ENCODE measurements around the gene LPP. TPM values are rescaled to one million over a fixed set of nuclear protein-coding genes. Genes with fewer than 3 reads are reported as not detected.
A peak's percentile ranks its signal among the peaks of the same experiment; 100 is the strongest.

Gene LPP
- total RNA-seq, 3 donors from 2014 or later (not counting 1 experiment from before 2014, with no cell fraction given): 137 to 163 (median 149) TPM

DNA sequence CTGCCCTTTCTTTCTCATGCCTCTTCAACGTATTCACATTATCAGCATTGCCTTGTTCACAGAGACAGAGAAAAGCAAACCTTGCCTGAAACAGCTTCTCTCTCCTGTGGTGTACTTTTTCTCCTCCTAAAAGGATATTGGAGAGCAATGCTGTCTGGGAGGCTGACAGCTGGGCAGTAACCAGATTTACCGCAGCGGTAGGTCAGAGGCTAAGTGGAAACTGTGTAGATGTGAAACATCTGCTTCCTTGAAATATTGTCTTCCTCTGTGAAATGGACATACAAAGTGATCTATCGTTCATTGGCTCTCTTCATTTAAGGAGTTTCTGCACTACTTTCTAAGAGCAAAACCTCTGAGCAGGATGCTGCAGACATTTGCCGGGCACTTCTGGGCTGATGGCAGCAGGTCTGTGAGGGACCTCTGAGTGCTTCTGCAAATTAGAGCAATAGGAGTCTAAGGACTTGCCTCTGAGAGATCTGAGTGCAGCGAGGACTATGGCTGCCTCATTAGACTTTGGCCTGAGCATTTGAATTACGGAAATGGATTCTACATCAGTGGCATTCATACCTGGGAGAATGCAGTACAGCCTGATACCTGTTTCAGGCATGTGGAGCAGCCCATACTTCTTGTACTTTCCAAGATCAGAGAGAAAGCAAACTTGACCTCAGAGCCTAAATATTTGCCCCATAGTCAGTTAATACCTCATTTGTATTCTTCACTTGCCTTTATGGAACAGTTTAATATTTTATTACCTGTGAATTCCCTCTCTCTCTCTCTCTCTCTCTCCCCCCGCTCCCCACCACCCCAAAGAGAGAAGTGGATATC, 757.3 kb downstream of the LPP start:
- no peaks in the 10 kb centered on the region for H3K9me3 Mint-ChIP-seq
- WGBS (ENCODE audit: insufficient coverage): 93% methylated on average over 7 of the region's 8 CpGs
- no peak overlapping the region for H3K4me3 ChIP-seq (ENCODE audit: low read length)
- no peak overlapping the region for H3K4me3 Mint-ChIP-seq
- ATAC-seq (no peak), DNase-seq (no peak)
- H3K27me3 ChIP-seq (ENCODE audit: control insufficient read depth, insufficient read depth, low read length): no peaks in the 10 kb centered on the region
- peaks cover 21% of the 10 kb centered on the region in 2 donors for H3K4me1 Mint-ChIP-seq
- no peaks in the 10 kb centered on the region for H3K36me3 Mint-ChIP-seq
- intact Hi-C loops (cut with micrococcal nuclease): no loop called here
- H3K27ac ChIP-seq (ENCODE audit: low read length): no peak overlapping the region
- no peak overlapping the region for H3K27ac Mint-ChIP-seq
- H3K4me1 ChIP-seq (ENCODE audit: control insufficient read depth, insufficient read depth, low read length): peaks cover 1% of the 10 kb centered on the region
- no peaks in the 10 kb centered on the region for H3K9me3 ChIP-seq (ENCODE audit: control insufficient read depth, insufficient read depth, low read length)
- no peaks in the 10 kb centered on the region for H3K36me3 ChIP-seq (ENCODE audit: control insufficient read depth, insufficient read depth, low read length)
- TF ChIP-seq, protein P1, sequence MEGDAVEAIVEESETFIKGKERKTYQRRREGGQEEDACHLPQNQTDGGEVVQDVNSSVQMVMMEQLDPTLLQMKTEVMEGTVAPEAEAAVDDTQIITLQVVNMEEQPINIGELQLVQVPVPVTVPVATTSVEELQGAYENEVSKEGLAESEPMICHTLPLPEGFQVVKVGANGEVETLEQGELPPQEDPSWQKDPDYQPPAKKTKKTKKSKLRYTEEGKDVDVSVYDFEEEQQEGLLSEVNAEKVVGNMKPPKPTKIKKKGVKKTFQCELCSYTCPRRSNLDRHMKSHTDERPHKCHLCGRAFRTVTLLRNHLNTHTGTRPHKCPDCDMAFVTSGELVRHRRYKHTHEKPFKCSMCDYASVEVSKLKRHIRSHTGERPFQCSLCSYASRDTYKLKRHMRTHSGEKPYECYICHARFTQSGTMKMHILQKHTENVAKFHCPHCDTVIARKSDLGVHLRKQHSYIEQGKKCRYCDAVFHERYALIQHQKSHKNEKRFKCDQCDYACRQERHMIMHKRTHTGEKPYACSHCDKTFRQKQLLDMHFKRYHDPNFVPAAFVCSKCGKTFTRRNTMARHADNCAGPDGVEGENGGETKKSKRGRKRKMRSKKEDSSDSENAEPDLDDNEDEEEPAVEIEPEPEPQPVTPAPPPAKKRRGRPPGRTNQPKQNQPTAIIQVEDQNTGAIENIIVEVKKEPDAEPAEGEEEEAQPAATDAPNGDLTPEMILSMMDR (IDR thresholded peaks at IDR 0.05): no peak
- H3K27me3 Mint-ChIP-seq (ENCODE audit: low read depth in 2 of 2): no peaks in the 10 kb centered on the region

DNA sequence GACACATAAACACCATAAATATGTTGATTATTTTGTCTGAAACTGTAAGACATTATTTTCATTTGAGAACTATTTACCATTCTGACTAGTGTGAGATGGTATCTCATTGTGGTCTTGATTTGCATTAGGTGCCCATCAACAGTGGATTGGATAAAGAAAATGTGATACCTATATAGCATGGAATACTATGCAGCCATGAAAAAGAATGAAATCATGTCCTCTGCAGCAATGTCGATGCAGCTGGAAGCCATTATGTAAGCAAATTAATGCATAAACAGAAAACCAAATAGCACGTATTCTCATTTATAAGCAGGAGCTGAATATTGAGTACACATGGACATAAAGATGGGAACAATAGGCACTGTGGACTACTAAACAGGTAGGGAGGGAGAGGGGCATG, 759.1 kb downstream of the LPP start:
- Mint-ChIP-seq H3K36me3 (no peaks in the 10 kb centered on the region), H3K27me3 (ENCODE audit: low read depth in 2 of 2) (no peaks in the 10 kb centered on the region), H3K4me3 (no peak overlapping the region), H3K9me3 (no peaks in the 10 kb centered on the region), H3K27ac (no peak overlapping the region), H3K4me1 (peaks cover 39 to 40% of the 10 kb centered on the region in 2 donors)
- TF ChIP-seq, protein P1 (IDR thresholded peaks at IDR 0.05): no peak
- no peak for DNase-seq
- Histone ChIP-seq H3K9me3 (ENCODE audit: control insufficient read depth, insufficient read depth, low read length) (no peaks in the 10 kb centered on the region), H3K4me3 (ENCODE audit: low read length) (no peak overlapping the region), H3K27me3 (ENCODE audit: control insufficient read depth, insufficient read depth, low read length) (no peaks in the 10 kb centered on the region), H3K4me1 (ENCODE audit: control insufficient read depth, insufficient read depth, low read length) (peaks cover 15% of the 10 kb centered on the region), H3K27ac (ENCODE audit: low read length) (no peak overlapping the region), H3K36me3 (ENCODE audit: control insufficient read depth, insufficient read depth, low read length) (no peaks in the 10 kb centered on the region)
- intact Hi-C loops (cut with micrococcal nuclease): no loop called here
- WGBS (ENCODE audit: insufficient coverage): 100% methylated on average over 1 of the region's 2 CpGs
- ATAC-seq: no peak

DNA sequence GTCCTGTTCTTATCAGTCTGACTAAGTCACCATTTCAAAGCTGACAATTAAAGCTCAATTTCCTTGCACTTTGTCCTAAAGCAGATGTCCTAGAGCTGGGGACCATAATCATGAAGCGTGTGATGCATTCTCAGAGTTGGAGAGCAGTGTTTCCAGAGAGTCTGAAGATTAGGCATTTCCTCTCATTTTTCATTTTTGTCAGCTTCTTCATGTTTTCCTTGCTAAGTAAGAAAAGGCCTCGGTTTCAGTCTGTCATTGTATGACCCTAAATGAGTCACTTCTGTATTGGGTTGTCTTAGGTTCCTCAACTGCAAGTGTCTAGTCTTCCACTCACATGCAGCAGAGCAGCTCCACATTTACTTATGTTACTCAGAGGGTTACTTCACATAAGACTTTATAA, 760.6 kb downstream of the LPP start:
- peaks cover 15% of the 10 kb centered on the region for H3K4me1 ChIP-seq (ENCODE audit: control insufficient read depth, insufficient read depth, low read length)
- peak overlapping the region; percentile 17 to 65 for H3K27ac Mint-ChIP-seq

More for the DNA sequence above, 760.6 kb downstream of the LPP start:
- WGBS (ENCODE audit: insufficient coverage): 66% methylated on average over 2 of the region's 2 CpGs
- Histone ChIP-seq H3K27ac (ENCODE audit: low read length) (no peak overlapping the region), H3K36me3 (ENCODE audit: control insufficient read depth, insufficient read depth, low read length) (no peaks in the 10 kb centered on the region), H3K9me3 (ENCODE audit: control insufficient read depth, insufficient read depth, low read length) (no peaks in the 10 kb centered on the region), H3K4me3 (ENCODE audit: low read length) (no peak overlapping the region), H3K27me3 (ENCODE audit: control insufficient read depth, insufficient read depth, low read length) (no peaks in the 10 kb centered on the region)
- peak in 1 of 3 donors; percentile 47 for ATAC-seq
- TF ChIP-seq, protein P1 (IDR thresholded peaks at IDR 0.05): no peak
- H3K4me3 Mint-ChIP-seq: no peak overlapping the region
- no peak for DNase-seq
- H3K9me3 Mint-ChIP-seq: no peaks in the 10 kb centered on the region
- no peaks in the 10 kb centered on the region for H3K27me3 Mint-ChIP-seq (ENCODE audit: low read depth in 2 of 2)
- no peaks in the 10 kb centered on the region for H3K36me3 Mint-ChIP-seq
- intact Hi-C loops (cut with micrococcal nuclease): no loop called here
- peaks cover 42% of the 10 kb centered on the region in 2 donors for H3K4me1 Mint-ChIP-seq
